HG03439 (cell line): ENCODE data around the gene HDAC7.
"Not testable (repeated sequence)": the region's sequence is repeated elsewhere in the genome, so short reads cannot be mapped to it uniquely, and the experiment has no call there.

Source experiments
- ATAC-seq: cut with Tn5 transposase; IDR thresholded peaks from one replicate; pipeline ENCODE4 v1.9.1; 2021; ENCODE audit warnings: mild to moderate bottlenecking, moderate library complexity; ENCODE audit not compliant: unreplicated experiment

The HDAC7 gene

GRCh38 chr12:47850153-47851084 lies 30.7 kb upstream of the HDAC7 start:
- ATAC-seq: no peak

GRCh38 chr12:47849261-47849660 lies 29.6 kb upstream of the HDAC7 start:
- no peak for ATAC-seq

- ATAC-seq: no peak
Measured at GRCh38 chr12:47848853-47849252, 29.1 kb upstream of the HDAC7 start.

- ATAC-seq: no peak
Measured at GRCh38 chr12:47846294-47846996, 26.7 kb upstream of the HDAC7 start.

- no peak for ATAC-seq
Measured at GRCh38 chr12:47845081-47845480, 25.4 kb upstream of the HDAC7 start.

- no peak for ATAC-seq
Measured at GRCh38 chr12:47844264-47845019, 24.7 kb upstream of the HDAC7 start.

GRCh38 chr12:47843226-47843980 lies 23.7 kb upstream of the HDAC7 start:
- no peak for ATAC-seq

GRCh38 chr12:47842543-47842942 lies 22.8 kb upstream of the HDAC7 start:
- ATAC-seq: not testable (repeated sequence)

GRCh38 chr12:47841910-47842309 lies 22.2 kb upstream of the HDAC7 start:
- no peak for ATAC-seq

- no peak for ATAC-seq
Measured at GRCh38 chr12:47841501-47841900, 21.8 kb upstream of the HDAC7 start.

GRCh38 chr12:47840571-47840970 lies 20.9 kb upstream of the HDAC7 start:
- ATAC-seq: no peak

GRCh38 chr12:47839214-47839876 lies 19.6 kb upstream of the HDAC7 start:
- no peak for ATAC-seq

GRCh38 chr12:47838286-47838931 lies 18.7 kb upstream of the HDAC7 start:
- no peak for ATAC-seq

- ATAC-seq: no peak
Measured at GRCh38 chr12:47837190-47838171, 17.8 kb upstream of the HDAC7 start.

- ATAC-seq: no peak
Measured at GRCh38 chr12:47835831-47836155, 16.1 kb upstream of the HDAC7 start.

GRCh38 chr12:47835006-47835830 lies 15.5 kb upstream of the HDAC7 start:
- ATAC-seq: no peak

GRCh38 chr12:47834199-47834903 lies 14.6 kb upstream of the HDAC7 start:
- no peak for ATAC-seq
